HG02943 (cell line): Measurements from ENCODE around the gene U2SURP.
A peak's percentile ranks its signal among the peaks of the same experiment; 100 is the strongest.
"Not testable (repeated sequence)": the region's sequence is repeated elsewhere in the genome, so short reads cannot be mapped to it uniquely, and the experiment has no call there.

Experiments
- ATAC-seq: cut with Tn5 transposase; IDR thresholded peaks from one replicate; pipeline ENCODE4 v1.9.1; 2021; ENCODE audit warnings: mild to moderate bottlenecking, low read depth, moderate library complexity; ENCODE audit not compliant: unreplicated experiment

Gene U2SURP

GRCh38 chr3:142975316-142975995 lies 25.9 kb upstream of the U2SURP start:
- ATAC-seq, result no peak

- ATAC-seq, result no peak
Measured at GRCh38 chr3:142976621-142977398, 24.6 kb upstream of the U2SURP start.

GRCh38 chr3:142977399-142977728 lies 24.0 kb upstream of the U2SURP start:
- ATAC-seq, result no peak

- no peak for ATAC-seq
Measured at GRCh38 chr3:142981108-142981507, 20.3 kb upstream of the U2SURP start.

GRCh38 chr3:142982038-142982773 lies 19.2 kb upstream of the U2SURP start:
- ATAC-seq, result no peak

- ATAC-seq, result no peak
Measured at GRCh38 chr3:142983318-142983717, 18.1 kb upstream of the U2SURP start.

GRCh38 chr3:142984255-142984654 lies 17.1 kb upstream of the U2SURP start:
- ATAC-seq, result no peak

- ATAC-seq, result no peak
Measured at GRCh38 chr3:142987080-142987700, 14.2 kb upstream of the U2SURP start.

GRCh38 chr3:142987707-142988106 lies 13.7 kb upstream of the U2SURP start:
- ATAC-seq, result no peak

GRCh38 chr3:142988221-142988620 lies 13.1 kb upstream of the U2SURP start:
- ATAC-seq, result not testable (repeated sequence)

- ATAC-seq, result not testable (repeated sequence)
Measured at GRCh38 chr3:142988826-142989225, 12.5 kb upstream of the U2SURP start.

- no peak for ATAC-seq
Measured at GRCh38 chr3:142990721-142991120, 10.6 kb upstream of the U2SURP start.

- no peak for ATAC-seq
Measured at GRCh38 chr3:142992323-142992722, 9.0 kb upstream of the U2SURP start.

- no peak for ATAC-seq
Measured at GRCh38 chr3:142993958-142994442, 7.4 kb upstream of the U2SURP start.

- no peak for ATAC-seq
Measured at GRCh38 chr3:142997330-142997729, 4.0 kb upstream of the U2SURP start.

GRCh38 chr3:142998439-142998838 lies 2.9 kb upstream of the U2SURP start:
- no peak for ATAC-seq

- ATAC-seq, result no peak
Measured at GRCh38 chr3:142999881-143000280, 1.5 kb upstream of the U2SURP start.

GRCh38 chr3:143000528-143000927 lies 842 bp upstream of the U2SURP start:
- no peak for ATAC-seq

GRCh38 chr3:143001034-143001368 lies 369 bp upstream of the U2SURP start:
- peak; percentile 72 for ATAC-seq

GRCh38 chr3:143002083-143002712 lies 828 bp downstream of the U2SURP start:
- ATAC-seq, result peak; percentile 13

GRCh38 chr3:143002727-143003126 lies 1.4 kb downstream of the U2SURP start:
- ATAC-seq, result no peak
